ENCODE data around the gene R3HCC1L.
"Not testable (repeated sequence)": the region's sequence is repeated elsewhere in the genome, so short reads cannot be mapped to it uniquely, and the experiment has no call there.

GRCh38 chr10:98190773-98191172 lies 56.3 kb downstream of the R3HCC1L start:
- TF ChIP-seq RARB (CRISPR knock-in tag; IDR thresholded peaks at IDR 0.05); CTCF (IDR thresholded peaks at IDR 0.05); RCOR1 (IDR thresholded peaks at IDR 0.05; ENCODE audit: low read depth, low read length); ESRRA (IDR thresholded peaks at IDR 0.05; ENCODE audit: borderline replicate concordance, low read length); POLR2AphosphoS2 (conservative IDR thresholded peaks at IDR 0.05; ENCODE audit: low read length); CHD2 (IDR thresholded peaks at IDR 0.05; ENCODE audit: low read length, partially characterized antibody); EP300 (IDR thresholded peaks at IDR 0.05); SMC3 (IDR thresholded peaks at IDR 0.05); POLR2A (IDR thresholded peaks at IDR 0.05; ENCODE audit: low read length); KDM1A (IDR thresholded peaks at IDR 0.05; ENCODE audit: low read depth): not testable (repeated sequence)
- TF ChIP-seq, protein P1, sequence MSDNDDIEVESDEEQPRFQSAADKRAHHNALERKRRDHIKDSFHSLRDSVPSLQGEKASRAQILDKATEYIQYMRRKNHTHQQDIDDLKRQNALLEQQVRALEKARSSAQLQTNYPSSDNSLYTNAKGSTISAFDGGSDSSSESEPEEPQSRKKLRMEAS (IDR thresholded peaks at IDR 0.05): not testable (repeated sequence)
